Chondrocyte (in vitro differentiated cells): ENCODE measurements around the gene ILF2. TPM values are rescaled to one million over a fixed set of nuclear protein-coding genes. Genes with fewer than 3 reads are reported as not detected.
"Not testable (repeated sequence)": the region's sequence is repeated elsewhere in the genome, so short reads cannot be mapped to it uniquely, and the experiment has no call there.

Source experiments
- DNase-seq: peaks from one replicate; pipeline ENCODE4 v3.0.0; 2021; ENCODE audit warnings: mixed read lengths, low spot score
- H3K27ac Mint-ChIP-seq: one replicate; pipeline ENCODE4 v1.8.0; 2021; ENCODE audit warnings: mild to moderate bottlenecking, moderate library complexity, mixed read lengths; ENCODE audit not compliant: unreplicated experiment
- H3K27me3 Mint-ChIP-seq: 2 replicates; pipeline ENCODE4 v1.8.0; 2021; ENCODE audit warnings: low read depth, mixed read lengths
- H3K36me3 Mint-ChIP-seq: 2 replicates; pipeline ENCODE4 v1.8.0; 2021; ENCODE audit warnings: low read depth, mixed read lengths
- H3K4me1 Mint-ChIP-seq: 2 replicates; pipeline ENCODE4 v1.8.0; 2021; ENCODE audit warnings: low read depth, mild to moderate bottlenecking, mixed read lengths
- H3K4me3 Mint-ChIP-seq: one replicate; pipeline ENCODE4 v1.8.0; 2021; ENCODE audit warnings: mild to moderate bottlenecking, moderate library complexity, mixed read lengths; ENCODE audit not compliant: unreplicated experiment
- H3K9me3 Mint-ChIP-seq: 2 replicates; pipeline ENCODE4 v1.8.0; 2021; ENCODE audit warnings: low read depth, mixed read lengths
- CTCF ChIP-seq: fragments of 200-600 bp; sonication (generic); IDR thresholded peaks from 2 replicates; pipeline ENCODE4 v1.5.0; 2021; ENCODE audit warnings: antibody characterized with exemption, mild to moderate bottlenecking, moderate library complexity
- total RNA-seq: library from RNA; stranded (reverse); gene quantifications from 3 replicates; pipeline ENCODE4 v1.2.1, GENCODE V29; 2021

ILF2 gene
- total RNA-seq, 1 donor from 2014 or later, result 122 TPM

DNA sequence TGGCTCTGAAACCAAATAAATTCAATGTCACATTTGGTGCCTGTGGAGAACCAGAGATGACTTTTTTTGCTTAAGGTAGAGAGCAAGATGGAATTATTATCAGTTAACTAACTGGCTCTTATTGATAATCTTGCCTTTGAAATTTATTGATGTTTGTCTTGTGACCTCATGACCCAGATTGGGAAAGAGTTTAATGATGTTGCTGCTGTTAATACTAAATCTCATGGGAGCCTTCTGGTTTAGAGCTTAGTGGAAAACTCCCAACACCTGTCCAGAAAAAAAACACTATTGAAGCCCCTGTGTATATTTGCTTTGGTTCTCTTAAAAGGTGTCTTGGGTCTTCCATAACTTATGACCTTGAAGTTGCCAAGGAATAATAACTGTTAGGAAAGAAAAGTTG is 27.0 kb downstream of the ILF2 start:
- Mint-ChIP-seq H3K36me3 (peaks cover 46% of the 10 kb centered on the region), H3K4me1 (no peaks in the 10 kb centered on the region), H3K27me3 (no peaks in the 10 kb centered on the region), H3K27ac (no peak overlapping the region), H3K9me3 (no peaks in the 10 kb centered on the region), H3K4me3 (no peak overlapping the region)
- TF ChIP-seq CTCF, result no peak
- no peak for DNase-seq

DNA sequence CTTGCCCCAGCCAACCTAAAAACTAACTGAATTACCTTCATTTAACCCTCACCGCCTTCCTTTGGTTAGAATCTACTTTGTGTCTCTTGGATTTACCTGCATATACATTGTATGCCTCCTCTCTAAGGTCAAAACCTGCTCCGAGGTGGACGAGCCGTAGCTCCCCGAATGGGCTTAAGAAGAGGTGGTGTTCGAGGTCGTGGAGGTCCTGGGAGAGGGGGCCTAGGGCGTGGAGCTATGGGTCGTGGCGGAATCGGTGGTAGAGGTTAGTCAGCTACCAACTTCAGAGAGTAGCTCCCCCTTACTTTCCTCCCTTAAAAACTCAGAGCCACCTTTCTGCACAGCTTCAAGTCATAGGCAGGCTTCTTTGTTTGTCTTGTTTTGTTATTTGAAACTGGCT is 27.7 kb downstream of the ILF2 start:
- no peaks in the 10 kb centered on the region for H3K9me3 Mint-ChIP-seq
- H3K36me3 Mint-ChIP-seq, result peaks cover 49% of the 10 kb centered on the region
- no peak overlapping the region for H3K27ac Mint-ChIP-seq
- no peak overlapping the region for H3K4me3 Mint-ChIP-seq
- no peaks in the 10 kb centered on the region for H3K27me3 Mint-ChIP-seq
- DNase-seq, result peak; percentile 68
- no peaks in the 10 kb centered on the region for H3K4me1 Mint-ChIP-seq
- TF ChIP-seq CTCF, result no peak

DNA sequence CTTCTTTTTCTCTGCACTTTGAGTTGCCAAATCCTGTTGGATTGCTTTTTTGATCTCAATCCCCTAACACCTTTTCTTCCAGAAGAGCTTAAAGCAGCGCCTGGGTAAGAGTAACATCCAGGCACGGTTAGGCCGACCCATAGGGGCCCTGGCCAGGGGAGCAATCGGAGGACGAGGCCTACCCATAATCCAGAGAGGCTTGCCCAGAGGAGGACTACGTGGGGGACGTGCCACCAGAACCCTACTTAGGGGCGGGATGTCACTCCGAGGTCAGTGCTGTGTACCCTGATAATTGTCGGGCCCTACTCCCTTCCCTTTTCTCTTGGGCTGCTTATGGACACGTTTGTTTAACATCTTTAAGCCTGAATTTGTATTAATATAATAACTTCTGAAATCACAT is 28.6 kb downstream of the ILF2 start:
- TF ChIP-seq CTCF, result no peak
- Mint-ChIP-seq H3K27me3 (no peaks in the 10 kb centered on the region), H3K4me1 (peaks cover 5% of the 10 kb centered on the region), H3K4me3 (no peak overlapping the region), H3K27ac (no peak overlapping the region), H3K36me3 (peaks cover 53% of the 10 kb centered on the region), H3K9me3 (no peaks in the 10 kb centered on the region)
- DNase-seq, result peak; percentile 62

DNA sequence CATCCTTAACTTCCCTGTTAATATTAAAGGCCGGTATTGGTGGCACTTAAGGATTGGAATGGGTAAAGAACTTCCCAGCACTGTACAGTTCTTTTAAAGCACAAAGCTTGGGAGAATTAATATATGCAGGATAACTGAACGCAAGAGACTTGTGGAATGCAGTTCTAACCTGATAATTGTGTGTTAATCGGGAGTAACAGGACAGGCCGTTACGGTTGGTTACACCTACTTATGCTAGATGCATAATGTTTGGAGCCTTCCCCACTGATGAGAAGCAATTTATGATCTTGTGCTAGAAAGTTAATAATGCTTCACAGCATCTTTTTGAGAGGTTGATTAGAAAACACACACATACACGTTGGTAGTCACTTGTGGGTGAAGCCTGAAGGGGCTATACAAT is 29.9 kb downstream of the ILF2 start:
- no peak overlapping the region for H3K4me3 Mint-ChIP-seq
- H3K36me3 Mint-ChIP-seq, result peaks cover 58% of the 10 kb centered on the region

GRCh38 chr1:153640213-153640612 is 30.6 kb downstream of the ILF2 start:
- H3K36me3 Mint-ChIP-seq, result peaks cover 53% of the 10 kb centered on the region
- not testable (repeated sequence) for H3K4me3 Mint-ChIP-seq, H3K27me3 Mint-ChIP-seq, H3K27ac Mint-ChIP-seq, H3K9me3 Mint-ChIP-seq, DNase-seq
- H3K4me1 Mint-ChIP-seq, result peaks cover 16% of the 10 kb centered on the region

More for the DNA sequence above, 29.9 kb downstream of the ILF2 start:
- TF ChIP-seq CTCF, result no peak
- no peak overlapping the region for H3K27ac Mint-ChIP-seq
- no peaks in the 10 kb centered on the region for H3K9me3 Mint-ChIP-seq
- H3K27me3 Mint-ChIP-seq, result no peaks in the 10 kb centered on the region
- peaks cover 10% of the 10 kb centered on the region for H3K4me1 Mint-ChIP-seq
- no peak for DNase-seq

DNA sequence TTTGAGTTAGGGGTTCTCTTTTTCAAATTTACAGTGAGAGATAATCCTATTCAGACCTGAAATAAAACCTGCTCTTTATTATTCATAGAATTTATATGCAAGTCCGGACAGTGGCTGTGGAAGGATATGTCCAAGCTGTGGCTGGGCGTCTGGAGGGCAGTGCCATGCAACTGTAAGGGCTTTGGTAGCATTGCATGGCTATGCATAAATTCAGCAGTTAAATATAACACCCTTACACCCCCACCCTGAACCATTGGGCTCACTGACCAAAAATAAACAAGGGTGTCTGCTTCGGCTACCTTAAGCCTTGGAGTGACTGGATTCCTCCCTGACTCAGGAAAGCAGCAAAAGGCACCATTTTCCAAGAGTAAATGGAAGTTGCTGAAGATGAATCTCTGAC is 31.5 kb downstream of the ILF2 start:
- Mint-ChIP-seq H3K4me1 (peaks cover 21% of the 10 kb centered on the region), H3K4me3 (no peak overlapping the region), H3K36me3 (peaks cover 50% of the 10 kb centered on the region), H3K27me3 (no peaks in the 10 kb centered on the region), H3K27ac (no peak overlapping the region), H3K9me3 (no peaks in the 10 kb centered on the region)
- no peak for TF ChIP-seq CTCF
- peak; percentile 20 for DNase-seq
